Panc1 (cell line): Measurements from ENCODE around the gene COL10A1. TPM values are rescaled to one million over a fixed set of nuclear protein-coding genes. Genes with fewer than 3 reads are reported as not detected.

ENCODE experiments used
- ATAC-seq: fragments of 200-7000 bp; cut with Tn5 transposase; 2 replicates; pipeline ENCODE4 v1.9.1; 2020; ENCODE audit warnings: mild to moderate bottlenecking, moderate library complexity
- BruUV-seq: library from RNA; stranded (reverse); fragments of 400-500 nt; replicated peaks from 2 replicates; lab custom pipeline; 2021; lab: Mats Ljungman, UMichigan
- CTCF ChIA-PET: fragments of 300-600 bp; sonication (Branson Sonifier 250); formaldehyde crosslinking; loops from one replicate; lab custom pipeline; 2022; ENCODE audit warnings: antibody characterized with exemption; lab: Charles Lee
- POLR2A ChIA-PET: fragments of 300-600 bp; sonication (Branson Sonifier 250); formaldehyde crosslinking; loops from one replicate; lab custom pipeline; 2022; ENCODE audit warnings: antibody characterized with exemption; lab: Charles Lee
- DNase-seq: peaks from one replicate; pipeline ENCODE4 v3.0.0-alpha.2; 2010; ENCODE audit warnings: low read depth, low spot score
- H3K27ac ChIP-seq: 2 replicates; pipeline ENCODE4 v1.5.1; 2011; ENCODE audit warnings: mild to moderate bottlenecking, low read length, inconsistent platforms
- H3K27me3 ChIP-seq: fragments of 200-500 bp; sonication (Bioruptor generic); 2 replicates; pipeline ENCODE4 v1.6.0; 2014; ENCODE audit warnings: low read length, inconsistent platforms; ENCODE audit not compliant: control insufficient read depth, insufficient read depth
- H3K36me3 ChIP-seq: fragments of 200-500 bp; sonication (Bioruptor generic); 2 replicates; pipeline ENCODE4 v1.5.1; 2014; ENCODE audit warnings: inconsistent platforms, mild to moderate bottlenecking, low read length, moderate library complexity; ENCODE audit not compliant: control insufficient read depth, insufficient read depth
- H3K4me1 ChIP-seq: 2 replicates; pipeline ENCODE4 v1.5.1; 2011; ENCODE audit warnings: inconsistent platforms, mild to moderate bottlenecking, low read length, moderate library complexity; ENCODE audit not compliant: control insufficient read depth, insufficient read depth
- H3K4me3 ChIP-seq, 2 experiments: 2 replicates each; pipeline ENCODE4 v1.5.1; 2011 to 2012; ENCODE audit warnings: low read depth in 2 of 2, low read length in 2 of 2, mild to moderate bottlenecking in 2 of 2, inconsistent platforms in 1 of 2, moderate library complexity in 1 of 2
- H3K9me3 ChIP-seq: fragments of 200-500 bp; sonication (Bioruptor generic); 2 replicates; pipeline ENCODE4 v1.5.1; 2014; ENCODE audit warnings: low read depth, mild to moderate bottlenecking, inconsistent platforms, low read length, moderate library complexity; ENCODE audit not compliant: control insufficient read depth, insufficient read depth
- CTCF ChIP-seq: fragments of 450-650 bp; IDR thresholded peaks from 2 replicates; pipeline ENCODE4 v1.5.1; 2017; ENCODE audit warnings: mild to moderate bottlenecking
- POLR2AphosphoS5 ChIP-seq: IDR thresholded peaks from 2 replicates; pipeline ENCODE4 v1.6.1; 2012; ENCODE audit warnings: mild to moderate bottlenecking, low read depth, low read length, moderate library complexity
- REST ChIP-seq, 2 experiments: IDR thresholded peaks; 2 replicates each; pipeline ENCODE4 v1.6.1; 2011 to 2012; ENCODE audit warnings: low read depth in 2 of 2, control low read depth in 1 of 2, low read length in 1 of 2, mild to moderate bottlenecking in 1 of 2, moderate library complexity in 1 of 2; ENCODE audit not compliant: insufficient read depth in 1 of 2
- SIN3A ChIP-seq: IDR thresholded peaks from 2 replicates; pipeline ENCODE4 v1.6.1; 2012; ENCODE audit warnings: low read depth, mild to moderate bottlenecking, low read length, moderate library complexity, borderline replicate concordance; ENCODE audit not compliant: insufficient read depth
- TCF7L2 ChIP-seq: IDR thresholded peaks from 2 replicates; pipeline ENCODE4 v1.6.1; 2011; ENCODE audit warnings: mild to moderate bottlenecking, low read depth, low read length, inconsistent platforms
- in situ Hi-C: cut with HindIII; loops from 2 replicates; pipeline ENCODE4 v1.10.0; 2016; ENCODE audit warnings: low sequenced_read_pairs, low pct_unique_long_range_greater_than_20kb
- intact Hi-C: fragments of 100-400 bp; cut with micrococcal nuclease; formaldehyde crosslinking; loops from one replicate; pipeline ENCODE4 v1.10.0; 2022; ENCODE audit not compliant: unreplicated experiment
- total RNA-seq: library from RNA; stranded (reverse); gene quantifications from one replicate; pipeline ENCODE4 v1.2.1, GENCODE V29; 2021; ENCODE audit not compliant: unreplicated experiment

Gene COL10A1
- total RNA-seq, 1 experiment from 2014 or later = not detected

- intact Hi-C loops = no loop called here
- no peak for ATAC-seq
Observed at GRCh38 chr6:116127771-116128493, 2.0 kb upstream of the COL10A1 start.

GRCh38 chr6:116120430-116120829 lies 5.5 kb downstream of the COL10A1 start:
- Histone ChIP-seq H3K4me3 (no peak overlapping the region), H3K36me3 (peaks cover 15% of the 10 kb centered on the region), H3K27ac (no peak overlapping the region), H3K4me1 (no peaks in the 10 kb centered on the region), H3K27me3 (no peaks in the 10 kb centered on the region), H3K9me3 (no peaks in the 10 kb centered on the region)
- intact Hi-C loops (no loop called here), in situ Hi-C loops (no loop called here)
- ATAC-seq = no peak
- no peak for DNase-seq
- POLR2A ChIA-PET = no interaction called here
- no TSS peak for BruUV-seq
- CTCF ChIA-PET = no interaction called here
- TF ChIP-seq REST (IDR thresholded peaks at IDR 0.05; ENCODE audit: insufficient read depth in 1 of 2, low read depth in 2 of 2, low read length in 1 of 2) (no peak), SIN3A (no peak), CTCF (no peak), TCF7L2 (no peak), POLR2AphosphoS5 (no peak)

More at GRCh38 chr6:116127771-116128493, 2.0 kb upstream of the COL10A1 start:
- Histone ChIP-seq H3K36me3 (no peaks in the 10 kb centered on the region), H3K4me3 (no peak overlapping the region), H3K27me3 (no peaks in the 10 kb centered on the region), H3K9me3 (no peaks in the 10 kb centered on the region), H3K4me1 (no peaks in the 10 kb centered on the region), H3K27ac (no peak overlapping the region)
- in situ Hi-C loops = no loop called here
- DNase-seq = no peak
- no TSS peak for BruUV-seq
- TF ChIP-seq SIN3A = no peak
- no peak for TF ChIP-seq POLR2AphosphoS5
- TF ChIP-seq TCF7L2 = no peak
- no peak for TF ChIP-seq CTCF
- TF ChIP-seq REST (IDR thresholded peaks at IDR 0.05; ENCODE audit: insufficient read depth in 1 of 2, low read depth in 2 of 2, low read length in 1 of 2) = no peak
- POLR2A ChIA-PET = no interaction called here
- CTCF ChIA-PET = interaction anchor here (0.5 kb wide), 1 partner anchor 12 kb away, joined by 4 read pairs; no protein-coding TSS in a partner anchor
